Measurements from ENCODE around the gene CFAP97. TPM values are rescaled to one million over a fixed set of nuclear protein-coding genes. Genes with fewer than 3 reads are reported as not detected.

The CFAP97 gene
- total RNA-seq, 4 donors from 2014 or later = 6.5 to 14.1 (median 10.8) TPM

GRCh38 chr4:185137233-185137925, 66.4 kb downstream of the CFAP97 start:
- Histone ChIP-seq H3K9me3 (no peaks in the 10 kb centered on the region), H3K4me1 (peaks cover 32 to 42% of the 10 kb centered on the region in 2 donors), H3K4me3 (peak overlapping the region in 1 of 4 donors; percentile 4), H3K27me3 (no peaks in the 10 kb centered on the region), H3K36me3 (no peaks in the 10 kb centered on the region), H3K27ac (peak overlapping the region in 3 of 4 donors; percentile 5 to 98 (median 23))
- DNase-seq (no peak), ATAC-seq (no peak)
- TF ChIP-seq CTCF (IDR thresholded peaks at IDR 0.05 in 4 of 5, conservative IDR thresholded peaks at IDR 0.05 in 1 of 5) = no peak
- no peak for TF ChIP-seq POLR2A (IDR thresholded peaks at IDR 0.05)
- in situ Hi-C loops (cut with MboI; ENCODE audit: low sequenced_read_pairs in 4 of 4) = loop anchor here in 3 of 4 donors (5.0 to 25.0 kb wide), 3 partner anchors 100 to 375 kb away; no protein-coding TSS in a partner anchor
- intact Hi-C loops (cut with DNase I; ENCODE audit: low total_unique reads) = loop anchor here (10.0 kb wide), 1 partner anchor 403 kb away; the partner anchor contains the start of gene CENPU

- H3K27ac ChIP-seq = peak overlapping the region in 2 of 4 donors; percentile 35 to 44
- peaks cover 2 to 12% of the 10 kb centered on the region in 2 donors for H3K4me1 ChIP-seq
- H3K4me3 ChIP-seq = no peak overlapping the region
- ATAC-seq = peak; percentile 71 to 83
- H3K9me3 ChIP-seq = no peaks in the 10 kb centered on the region
- DNase-seq = no peak
- TF ChIP-seq POLR2A (IDR thresholded peaks at IDR 0.05) (no peak), CTCF (IDR thresholded peaks at IDR 0.05 in 4 of 5, conservative IDR thresholded peaks at IDR 0.05 in 1 of 5) (peak; percentile 75 to 89 (median 77))
- in situ Hi-C loops (cut with MboI; ENCODE audit: low sequenced_read_pairs in 4 of 4) (loop anchor here in 3 of 4 donors (5.0 to 25.0 kb wide), 4 partner anchors 92 to 372 kb away; no protein-coding TSS in a partner anchor), intact Hi-C loops (cut with DNase I; ENCODE audit: low total_unique reads) (loop anchor here (1.0 to 10.0 kb wide), 2 partner anchors 95 to 400 kb away; partner anchors contain the start of gene CENPU)
- H3K27me3 ChIP-seq = no peaks in the 10 kb centered on the region
- H3K36me3 ChIP-seq = no peaks in the 10 kb centered on the region
These were observed 69.4 kb downstream of the CFAP97 start for GRCh38 chr4:185134307-185134869.

DNA sequence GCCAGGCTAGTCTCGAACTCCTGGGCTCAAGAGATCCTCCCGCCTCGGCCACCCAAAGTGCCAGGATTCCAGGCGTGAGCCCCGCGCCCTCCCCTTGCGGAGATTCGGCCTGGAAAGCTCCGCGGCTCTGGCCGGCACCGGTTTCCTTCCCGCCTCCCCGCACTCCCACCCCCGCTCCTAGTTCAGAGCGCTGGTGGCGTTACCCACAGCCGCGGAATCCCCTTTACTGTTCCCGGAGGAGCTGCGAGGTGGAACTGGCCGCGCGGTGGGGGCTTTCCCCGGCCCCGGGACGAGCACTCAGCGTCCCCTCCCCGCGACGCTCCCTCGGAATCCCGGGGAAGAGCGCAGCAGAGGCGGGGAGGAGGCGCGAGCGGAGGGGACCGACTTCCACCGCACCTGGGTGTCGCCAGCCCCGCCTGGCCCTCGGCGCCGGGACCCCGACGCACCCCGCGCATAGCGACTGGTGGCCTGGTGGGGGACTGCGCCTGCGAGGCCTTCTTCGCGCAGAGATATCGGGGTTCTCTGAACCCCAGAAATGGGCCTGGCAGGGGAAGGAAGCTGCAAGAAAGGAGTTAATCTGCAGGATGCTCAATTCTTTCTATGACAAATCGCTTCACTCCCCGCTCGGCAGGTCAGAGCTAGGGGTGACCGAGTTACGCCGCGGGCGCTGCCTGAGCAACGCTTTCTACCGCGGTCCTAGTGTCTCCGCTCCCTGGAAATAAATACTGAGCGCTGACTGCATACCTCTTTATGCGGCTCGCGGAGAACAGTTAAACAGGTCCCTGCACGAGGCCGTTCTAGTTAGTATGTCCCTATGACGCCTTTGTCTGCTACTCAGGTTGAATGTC, 75.3 kb downstream of the CFAP97 start:
- H3K4me3 ChIP-seq = peak overlapping the region; percentile 81 to 92 (median 90)
- in situ Hi-C loops (cut with MboI; ENCODE audit: low sequenced_read_pairs in 4 of 4) = loop anchor here in 1 of 4 donors (25.0 kb wide), 1 partner anchor 366 kb away; no protein-coding TSS in a partner anchor
- intact Hi-C loops (cut with DNase I; ENCODE audit: low total_unique reads) = no loop called here
- peaks cover 3 to 10% of the 10 kb centered on the region in 2 donors for H3K4me1 ChIP-seq
- TF ChIP-seq POLR2A (IDR thresholded peaks at IDR 0.05) = peak; percentile 32 to 35
- peak; percentile 16 to 57 (median 37) for TF ChIP-seq CTCF (IDR thresholded peaks at IDR 0.05 in 4 of 5, conservative IDR thresholded peaks at IDR 0.05 in 1 of 5)
- H3K9me3 ChIP-seq = no peaks in the 10 kb centered on the region
- H3K27me3 ChIP-seq = no peaks in the 10 kb centered on the region
- no peak for DNase-seq
- no peaks in the 10 kb centered on the region for H3K36me3 ChIP-seq
- peak overlapping the region; percentile 70 to 90 (median 82) for H3K27ac ChIP-seq
- ATAC-seq = peak; percentile 67 to 76
